WTC11 (cell line): ENCODE data around the gene BICC1. TPM values are rescaled to one million over a fixed set of nuclear protein-coding genes. Genes with fewer than 3 reads are reported as not detected.

ENCODE experiments used
- ATAC-seq: fragments of 200-7000 bp; cut with Tn5 transposase; 2 replicates; pipeline ENCODE4 v1.10.0; 2021; ENCODE audit warnings: mild to moderate bottlenecking, moderate library complexity
- CTCF ChIA-PET: fragments of 300-600 bp; sonication (Branson Sonifier 250); formaldehyde crosslinking; loops from one replicate; lab custom pipeline; 2021; ENCODE audit warnings: antibody characterized with exemption; lab: Charles Lee
- POLR2A ChIA-PET: fragments of 350-600 bp; sonication (Branson Sonifier 250); formaldehyde crosslinking; loops from one replicate; lab custom pipeline; 2021; ENCODE audit warnings: antibody characterized with exemption; lab: Charles Lee
- DNase-seq: peaks from one replicate; pipeline ENCODE4 v3.0.0; 2021; ENCODE audit warnings: low spot score
- H3K27ac Mint-ChIP-seq: 2 replicates; pipeline ENCODE4 v1.8.0; 2021; ENCODE audit warnings: mixed read lengths
- H3K27me3 Mint-ChIP-seq: 2 replicates; pipeline ENCODE4 v1.8.0; 2021; ENCODE audit warnings: low read depth, mild to moderate bottlenecking, moderate library complexity, mixed read lengths
- H3K36me3 Mint-ChIP-seq: 2 replicates; pipeline ENCODE4 v1.8.0; 2021; ENCODE audit warnings: mixed read lengths
- H3K4me1 Mint-ChIP-seq: 2 replicates; pipeline ENCODE4 v1.8.0; 2022; ENCODE audit warnings: mixed read lengths
- H3K4me3 Mint-ChIP-seq: 2 replicates; pipeline ENCODE4 v1.8.0; 2021; ENCODE audit warnings: mild to moderate bottlenecking, moderate library complexity, mixed read lengths
- H3K9me3 Mint-ChIP-seq: 2 replicates; pipeline ENCODE4 v1.8.0; 2021; ENCODE audit warnings: mixed read lengths
- ATF1 ChIP-seq: sonication (generic); formaldehyde crosslinking; IDR thresholded peaks from 2 replicates; pipeline ENCODE4 v1.8.1; 2023; ENCODE audit warnings: mild to moderate bottlenecking, moderate library complexity, missing genetic modification reagents
- CBFB ChIP-seq: sonication (generic); formaldehyde crosslinking; IDR thresholded peaks from 2 replicates; pipeline ENCODE4 v1.8.1; 2022; ENCODE audit warnings: mild to moderate bottlenecking, low read depth, missing genetic modification reagents
- CREB1 ChIP-seq: sonication (generic); formaldehyde crosslinking; IDR thresholded peaks from 2 replicates; pipeline ENCODE4 v1.8.0; 2023; ENCODE audit warnings: mild to moderate bottlenecking, missing genetic modification reagents
- E2F1 ChIP-seq: sonication (generic); formaldehyde crosslinking; IDR thresholded peaks from 2 replicates; pipeline ENCODE4 v1.8.0; 2022; ENCODE audit warnings: mild to moderate bottlenecking, missing genetic modification reagents
- ELF4 ChIP-seq: sonication (generic); formaldehyde crosslinking; IDR thresholded peaks from 2 replicates; pipeline ENCODE4 v1.8.1; 2022; ENCODE audit warnings: low read depth, mild to moderate bottlenecking, moderate library complexity, missing genetic modification reagents
- GTF2I ChIP-seq: fragments of 250-450 bp; sonication (Bioruptor Pico); conservative IDR thresholded peaks from 2 replicates; pipeline ENCODE4 v1.4.0; 2021; ENCODE audit warnings: mild to moderate bottlenecking
- NFATC4 ChIP-seq: fragments of 250-450 bp; sonication (Bioruptor Pico); IDR thresholded peaks from 2 replicates; pipeline ENCODE4 v1.9.0; 2021; ENCODE audit warnings: mild to moderate bottlenecking
- NR1H2 ChIP-seq: sonication (generic); formaldehyde crosslinking; IDR thresholded peaks from 2 replicates; pipeline ENCODE4 v1.9.0; 2021; ENCODE audit warnings: mild to moderate bottlenecking, moderate library complexity, missing genetic modification reagents
- OVOL2 ChIP-seq: fragments of 250-450 bp; sonication (Bioruptor Pico); IDR thresholded peaks from 2 replicates; pipeline ENCODE4 v1.9.0; 2021; ENCODE audit warnings: mild to moderate bottlenecking, borderline replicate concordance
- PRRX2 ChIP-seq: fragments of 250-450 bp; sonication (Bioruptor Pico); IDR thresholded peaks from 2 replicates; pipeline ENCODE4 v1.8.0; 2021; ENCODE audit warnings: mild to moderate bottlenecking
- SMAD3 ChIP-seq: sonication (generic); formaldehyde crosslinking; IDR thresholded peaks from 2 replicates; pipeline ENCODE4 v1.8.0; 2022; ENCODE audit warnings: missing genetic modification reagents, mild to moderate bottlenecking, borderline replicate concordance
- STAT6 ChIP-seq: sonication (generic); formaldehyde crosslinking; conservative IDR thresholded peaks from 2 replicates; pipeline ENCODE4 v1.8.1; 2023; ENCODE audit warnings: mild to moderate bottlenecking, low read depth, missing genetic modification reagents, moderate library complexity
- TCF7 ChIP-seq: sonication (generic); formaldehyde crosslinking; IDR thresholded peaks from 2 replicates; pipeline ENCODE4 v1.8.0; 2022; ENCODE audit warnings: mild to moderate bottlenecking, low read depth, missing genetic modification reagents, moderate library complexity
- ZNF138 ChIP-seq: sonication (generic); formaldehyde crosslinking; conservative IDR thresholded peaks from 2 replicates; pipeline ENCODE4 v1.8.1; 2022; ENCODE audit warnings: mild to moderate bottlenecking, moderate library complexity, missing genetic modification reagents
- ZNF219 ChIP-seq: sonication (generic); formaldehyde crosslinking; IDR thresholded peaks from 2 replicates; pipeline ENCODE4 v1.8.0; 2023; ENCODE audit warnings: missing genetic modification reagents, mild to moderate bottlenecking, borderline replicate concordance
- ZNF396 ChIP-seq: fragments of 250-450 bp; sonication (Bioruptor Pico); IDR thresholded peaks from 2 replicates; pipeline ENCODE4 v1.8.0; 2021; ENCODE audit warnings: mild to moderate bottlenecking, moderate library complexity, borderline replicate concordance
- total RNA-seq: library from RNA; stranded (reverse); gene quantifications from 3 replicates; pipeline ENCODE4 v1.2.3, GENCODE V29; 2021
- TF ChIP-seq, protein P1 (sequence below): sonication (generic); formaldehyde crosslinking; IDR thresholded peaks from 2 replicates; pipeline ENCODE4 v1.8.0; 2022; ENCODE audit warnings: mild to moderate bottlenecking, missing genetic modification reagents
- TF ChIP-seq, protein P2 (sequence below): fragments of 250-450 bp; sonication (Bioruptor Pico); conservative IDR thresholded peaks from 2 replicates; pipeline ENCODE4 v1.9.0; 2021; ENCODE audit warnings: mild to moderate bottlenecking
- TF ChIP-seq, protein P3 (sequence below): sonication (generic); formaldehyde crosslinking; IDR thresholded peaks from 2 replicates; pipeline ENCODE4 v1.8.1; 2023; ENCODE audit warnings: mild to moderate bottlenecking, missing genetic modification reagents, borderline replicate concordance
- TF ChIP-seq, protein P4 (sequence below): fragments of 250-450 bp; sonication (Bioruptor Pico); IDR thresholded peaks from 2 replicates; pipeline ENCODE4 v1.9.0; 2021; ENCODE audit warnings: moderate library complexity, mild to moderate bottlenecking, inconsistent platforms, borderline replicate concordance

The BICC1 gene
- total RNA-seq, 1 experiment from 2014 or later = 0.61 TPM

GRCh38 chr10:58837826-58838225 lies 325.2 kb downstream of the BICC1 start:
- ATAC-seq (no peak), DNase-seq (no peak)
- H3K27ac Mint-ChIP-seq = no peak overlapping the region
- H3K36me3 Mint-ChIP-seq = no peaks in the 10 kb centered on the region
- H3K4me3 Mint-ChIP-seq = no peak overlapping the region
- CTCF ChIA-PET = no interaction called here
- no peaks in the 10 kb centered on the region for H3K27me3 Mint-ChIP-seq
- peaks cover 6% of the 10 kb centered on the region for H3K9me3 Mint-ChIP-seq
- TF ChIP-seq ZNF138 (CRISPR knock-in tag) = no peak
- TF ChIP-seq PRRX2 (CRISPR knock-in tag) = no peak
- TF ChIP-seq, protein P1, sequence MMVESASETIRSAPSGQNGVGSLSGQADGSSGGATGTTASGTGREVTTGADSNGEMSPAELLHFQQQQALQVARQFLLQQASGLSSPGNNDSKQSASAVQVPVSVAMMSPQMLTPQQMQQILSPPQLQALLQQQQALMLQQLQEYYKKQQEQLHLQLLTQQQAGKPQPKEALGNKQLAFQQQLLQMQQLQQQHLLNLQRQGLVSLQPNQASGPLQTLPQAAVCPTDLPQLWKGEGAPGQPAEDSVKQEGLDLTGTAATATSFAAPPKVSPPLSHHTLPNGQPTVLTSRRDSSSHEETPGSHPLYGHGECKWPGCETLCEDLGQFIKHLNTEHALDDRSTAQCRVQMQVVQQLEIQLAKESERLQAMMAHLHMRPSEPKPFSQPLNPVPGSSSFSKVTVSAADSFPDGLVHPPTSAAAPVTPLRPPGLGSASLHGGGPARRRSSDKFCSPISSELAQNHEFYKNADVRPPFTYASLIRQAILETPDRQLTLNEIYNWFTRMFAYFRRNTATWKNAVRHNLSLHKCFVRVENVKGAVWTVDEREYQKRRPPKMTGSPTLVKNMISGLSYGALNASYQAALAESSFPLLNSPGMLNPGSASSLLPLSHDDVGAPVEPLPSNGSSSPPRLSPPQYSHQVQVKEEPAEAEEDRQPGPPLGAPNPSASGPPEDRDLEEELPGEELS = no peak
- POLR2A ChIA-PET = no interaction called here
- peaks cover under 1% of the 10 kb centered on the region for H3K4me1 Mint-ChIP-seq

DNA sequence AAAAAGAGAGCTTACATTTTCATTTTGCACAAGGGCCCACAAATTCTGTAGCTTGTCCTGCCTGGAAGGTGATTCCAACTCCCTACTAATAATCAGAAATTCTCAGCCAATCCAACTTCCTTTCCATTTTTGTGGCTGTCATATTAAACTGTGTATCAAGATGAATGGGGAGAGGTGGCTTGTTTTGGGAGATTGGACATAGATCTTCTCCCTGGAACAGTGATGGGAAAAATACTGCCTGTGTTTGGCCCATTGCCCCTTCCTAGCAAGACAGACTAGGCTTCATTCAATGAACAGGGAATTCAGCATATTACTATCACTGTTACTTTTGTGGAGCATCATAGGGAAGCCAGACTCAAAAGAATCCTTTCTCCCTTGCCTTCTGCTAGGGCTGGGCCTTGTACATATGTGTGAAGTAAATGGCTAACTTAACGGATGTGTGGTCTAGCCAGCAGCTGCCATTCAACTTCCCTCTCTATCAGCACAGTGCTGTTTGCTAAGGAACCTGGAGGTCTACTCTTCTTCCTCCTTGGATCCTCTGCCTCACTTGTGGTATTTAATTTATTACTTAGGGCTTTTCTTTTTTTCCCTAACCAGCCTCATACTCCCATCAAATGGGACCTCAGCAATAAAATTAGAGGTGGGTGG lies 326.0 kb downstream of the BICC1 start:
- H3K27ac Mint-ChIP-seq = no peak overlapping the region
- ChIA-PET CTCF (no interaction called here), POLR2A (no interaction called here)
- H3K9me3 Mint-ChIP-seq = peaks cover 6% of the 10 kb centered on the region
- H3K27me3 Mint-ChIP-seq = no peaks in the 10 kb centered on the region
- H3K36me3 Mint-ChIP-seq = no peaks in the 10 kb centered on the region
- DNase-seq (no peak), ATAC-seq (no peak)
- no peak overlapping the region for H3K4me3 Mint-ChIP-seq
- H3K4me1 Mint-ChIP-seq = peaks cover 6% of the 10 kb centered on the region
- no peak for TF ChIP-seq OVOL2
- TF ChIP-seq CBFB = no peak
- no peak for TF ChIP-seq ATF1 (CRISPR knock-in tag)
- TF ChIP-seq ZNF396 = no peak
- no peak for TF ChIP-seq TCF7 (CRISPR knock-in tag)
- no peak for TF ChIP-seq SMAD3
- no peak for TF ChIP-seq GTF2I (CRISPR knock-in tag)
- no peak for TF ChIP-seq ZNF219 (CRISPR knock-in tag)
- TF ChIP-seq ELF4 = no peak
- TF ChIP-seq NR1H2 = no peak
- TF ChIP-seq CREB1 = no peak
- TF ChIP-seq, protein P2, sequence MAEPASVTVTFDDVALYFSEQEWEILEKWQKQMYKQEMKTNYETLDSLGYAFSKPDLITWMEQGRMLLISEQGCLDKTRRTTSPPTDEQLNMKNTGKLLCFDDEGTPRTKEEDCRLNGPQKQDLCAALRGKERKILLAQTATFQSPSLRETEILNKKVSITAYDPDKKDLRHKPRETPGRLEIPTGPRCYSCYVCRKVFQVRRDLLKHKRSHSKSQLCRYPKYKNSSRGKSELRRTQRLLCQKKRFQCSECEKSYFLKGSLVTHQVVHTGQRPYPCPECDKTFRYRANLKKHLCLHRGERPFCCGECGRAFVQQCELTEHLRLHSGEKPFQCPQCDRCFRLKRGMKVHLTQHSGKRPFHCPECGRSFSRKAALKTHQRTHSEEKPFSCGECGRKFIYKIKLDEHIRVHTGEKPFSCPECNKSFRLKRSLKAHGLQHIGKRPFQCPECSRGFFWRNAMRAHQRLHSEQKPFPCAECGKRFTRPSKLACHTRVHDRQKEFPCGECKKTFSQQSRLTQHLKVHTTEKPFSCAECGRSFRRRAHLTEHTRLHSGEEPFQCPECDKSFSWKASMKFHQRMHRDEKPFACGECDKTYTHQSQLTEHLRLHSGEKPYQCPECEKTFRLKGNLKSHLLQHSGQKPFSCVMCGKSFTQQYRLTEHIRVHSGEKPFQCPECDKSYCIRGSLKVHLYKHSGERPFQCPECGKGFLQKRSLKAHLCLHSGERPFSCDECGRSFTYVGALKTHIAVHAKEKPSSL (CRISPR knock-in tag) = no peak
- TF ChIP-seq, protein P1 = no peak
- no peak for TF ChIP-seq NFATC4 (CRISPR knock-in tag)
- no peak for TF ChIP-seq STAT6 (CRISPR knock-in tag)
- TF ChIP-seq, protein P3, sequence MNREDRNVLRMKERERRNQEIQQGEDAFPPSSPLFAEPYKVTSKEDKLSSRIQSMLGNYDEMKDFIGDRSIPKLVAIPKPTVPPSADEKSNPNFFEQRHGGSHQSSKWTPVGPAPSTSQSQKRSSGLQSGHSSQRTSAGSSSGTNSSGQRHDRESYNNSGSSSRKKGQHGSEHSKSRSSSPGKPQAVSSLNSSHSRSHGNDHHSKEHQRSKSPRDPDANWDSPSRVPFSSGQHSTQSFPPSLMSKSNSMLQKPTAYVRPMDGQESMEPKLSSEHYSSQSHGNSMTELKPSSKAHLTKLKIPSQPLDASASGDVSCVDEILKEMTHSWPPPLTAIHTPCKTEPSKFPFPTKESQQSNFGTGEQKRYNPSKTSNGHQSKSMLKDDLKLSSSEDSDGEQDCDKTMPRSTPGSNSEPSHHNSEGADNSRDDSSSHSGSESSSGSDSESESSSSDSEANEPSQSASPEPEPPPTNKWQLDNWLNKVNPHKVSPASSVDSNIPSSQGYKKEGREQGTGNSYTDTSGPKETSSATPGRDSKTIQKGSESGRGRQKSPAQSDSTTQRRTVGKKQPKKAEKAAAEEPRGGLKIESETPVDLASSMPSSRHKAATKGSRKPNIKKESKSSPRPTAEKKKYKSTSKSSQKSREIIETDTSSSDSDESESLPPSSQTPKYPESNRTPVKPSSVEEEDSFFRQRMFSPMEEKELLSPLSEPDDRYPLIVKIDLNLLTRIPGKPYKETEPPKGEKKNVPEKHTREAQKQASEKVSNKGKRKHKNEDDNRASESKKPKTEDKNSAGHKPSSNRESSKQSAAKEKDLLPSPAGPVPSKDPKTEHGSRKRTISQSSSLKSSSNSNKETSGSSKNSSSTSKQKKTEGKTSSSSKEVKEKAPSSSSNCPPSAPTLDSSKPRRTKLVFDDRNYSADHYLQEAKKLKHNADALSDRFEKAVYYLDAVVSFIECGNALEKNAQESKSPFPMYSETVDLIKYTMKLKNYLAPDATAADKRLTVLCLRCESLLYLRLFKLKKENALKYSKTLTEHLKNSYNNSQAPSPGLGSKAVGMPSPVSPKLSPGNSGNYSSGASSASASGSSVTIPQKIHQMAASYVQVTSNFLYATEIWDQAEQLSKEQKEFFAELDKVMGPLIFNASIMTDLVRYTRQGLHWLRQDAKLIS (CRISPR knock-in tag) = no peak
- TF ChIP-seq, protein P4, sequence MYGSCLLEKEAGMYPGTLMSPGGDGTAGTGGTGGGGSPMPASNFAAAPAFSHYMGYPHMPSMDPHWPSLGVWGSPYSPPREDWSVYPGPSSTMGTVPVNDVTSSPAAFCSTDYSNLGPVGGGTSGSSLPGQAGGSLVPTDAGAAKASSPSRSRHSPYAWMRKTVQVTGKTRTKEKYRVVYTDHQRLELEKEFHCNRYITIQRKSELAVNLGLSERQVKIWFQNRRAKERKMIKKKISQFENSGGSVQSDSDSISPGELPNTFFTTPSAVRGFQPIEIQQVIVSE = no peak
- TF ChIP-seq E2F1 (CRISPR knock-in tag) = no peak
